ENCODE measurements around the gene EXTL1. TPM values are rescaled to one million over a fixed set of nuclear protein-coding genes. Genes with fewer than 3 reads are reported as not detected.

Gene EXTL1
- total RNA-seq, 1 experiment from 2014 or later = 0.15 TPM

DNA sequence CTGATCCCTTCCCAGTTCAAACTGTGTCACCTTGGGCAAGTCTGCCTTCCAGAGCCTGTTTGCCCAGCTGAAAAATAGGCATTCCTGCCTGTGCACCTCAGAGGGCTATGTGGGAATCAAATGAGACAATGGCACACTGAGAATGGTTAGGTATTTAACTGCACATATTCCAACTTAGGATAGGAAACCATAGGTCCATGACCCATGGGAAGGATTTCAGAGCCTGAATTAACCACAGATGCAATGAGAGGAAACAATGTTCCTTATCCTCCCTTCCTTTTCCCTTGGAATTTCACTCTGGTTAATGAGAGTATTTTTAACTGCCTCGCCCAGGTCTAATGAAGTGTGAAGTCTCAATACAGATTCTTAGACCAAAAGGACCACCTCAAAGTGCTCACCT is 36.4 kb upstream of the EXTL1 start:
- no peaks in the 10 kb centered on the region for H3K4me1 ChIP-seq (ENCODE audit: control insufficient read depth in 1 of 2, insufficient read depth in 2 of 2, low read length in 2 of 2)
- H4K20me1 ChIP-seq (ENCODE audit: insufficient read depth) = no peaks in the 10 kb centered on the region
- H3K4me2 ChIP-seq (ENCODE audit: low read length) = no peak overlapping the region
- POLR2A ChIA-PET = no interaction called here
- no peaks in the 10 kb centered on the region for H3K27me3 ChIP-seq (ENCODE audit: insufficient read depth, low read length)
- no peaks in the 10 kb centered on the region for H3K79me2 ChIP-seq (ENCODE audit: insufficient read depth, low read length)
- no peak overlapping the region for H3K27ac ChIP-seq (ENCODE audit: low read depth, low read length)
- H2AFZ ChIP-seq (ENCODE audit: low read depth, low read length, poor library complexity, severe bottlenecking) = no peak overlapping the region
- H3K9me2 ChIP-seq (ENCODE audit: insufficient read depth) = no peaks in the 10 kb centered on the region
- H3K9ac ChIP-seq (ENCODE audit: low read length) = no peak overlapping the region
- H3K36me3 ChIP-seq (ENCODE audit: control insufficient read depth in 1 of 2, insufficient read depth in 2 of 2, low read length in 2 of 2) = peaks cover 4 to 13% of the 10 kb centered on the region in 2 experiments; a peak in 3 of 4 replicates
- RAD21 ChIA-PET (ENCODE audit: low non-redundant PET in 1 of 2, low total read pairs in 2 of 2, uncharacterized antibody in 2 of 2, unreplicated experiment in 2 of 2) = no interaction called here
- ATAC-seq = no peak
- TF ChIP-seq, protein P1, sequence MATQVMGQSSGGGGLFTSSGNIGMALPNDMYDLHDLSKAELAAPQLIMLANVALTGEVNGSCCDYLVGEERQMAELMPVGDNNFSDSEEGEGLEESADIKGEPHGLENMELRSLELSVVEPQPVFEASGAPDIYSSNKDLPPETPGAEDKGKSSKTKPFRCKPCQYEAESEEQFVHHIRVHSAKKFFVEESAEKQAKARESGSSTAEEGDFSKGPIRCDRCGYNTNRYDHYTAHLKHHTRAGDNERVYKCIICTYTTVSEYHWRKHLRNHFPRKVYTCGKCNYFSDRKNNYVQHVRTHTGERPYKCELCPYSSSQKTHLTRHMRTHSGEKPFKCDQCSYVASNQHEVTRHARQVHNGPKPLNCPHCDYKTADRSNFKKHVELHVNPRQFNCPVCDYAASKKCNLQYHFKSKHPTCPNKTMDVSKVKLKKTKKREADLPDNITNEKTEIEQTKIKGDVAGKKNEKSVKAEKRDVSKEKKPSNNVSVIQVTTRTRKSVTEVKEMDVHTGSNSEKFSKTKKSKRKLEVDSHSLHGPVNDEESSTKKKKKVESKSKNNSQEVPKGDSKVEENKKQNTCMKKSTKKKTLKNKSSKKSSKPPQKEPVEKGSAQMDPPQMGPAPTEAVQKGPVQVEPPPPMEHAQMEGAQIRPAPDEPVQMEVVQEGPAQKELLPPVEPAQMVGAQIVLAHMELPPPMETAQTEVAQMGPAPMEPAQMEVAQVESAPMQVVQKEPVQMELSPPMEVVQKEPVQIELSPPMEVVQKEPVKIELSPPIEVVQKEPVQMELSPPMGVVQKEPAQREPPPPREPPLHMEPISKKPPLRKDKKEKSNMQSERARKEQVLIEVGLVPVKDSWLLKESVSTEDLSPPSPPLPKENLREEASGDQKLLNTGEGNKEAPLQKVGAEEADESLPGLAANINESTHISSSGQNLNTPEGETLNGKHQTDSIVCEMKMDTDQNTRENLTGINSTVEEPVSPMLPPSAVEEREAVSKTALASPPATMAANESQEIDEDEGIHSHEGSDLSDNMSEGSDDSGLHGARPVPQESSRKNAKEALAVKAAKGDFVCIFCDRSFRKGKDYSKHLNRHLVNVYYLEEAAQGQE (IDR thresholded peaks at IDR 0.05; ENCODE audit: low read depth) = no peak
- TF ChIP-seq, protein P2, sequence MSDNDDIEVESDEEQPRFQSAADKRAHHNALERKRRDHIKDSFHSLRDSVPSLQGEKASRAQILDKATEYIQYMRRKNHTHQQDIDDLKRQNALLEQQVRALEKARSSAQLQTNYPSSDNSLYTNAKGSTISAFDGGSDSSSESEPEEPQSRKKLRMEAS (IDR thresholded peaks at IDR 0.05) = no peak
- no peak for TF ChIP-seq YY1 (IDR thresholded peaks at IDR 0.05; ENCODE audit: extremely low read depth, insufficient replicate concordance, low read depth, low read length)
- no peak for TF ChIP-seq EZH2phosphoT487 (IDR thresholded peaks at IDR 0.05; ENCODE audit: borderline replicate concordance)
- TF ChIP-seq SIN3A (IDR thresholded peaks at IDR 0.05; ENCODE audit: low read depth) = no peak
- no peak for TF ChIP-seq FOSL1 (IDR thresholded peaks at IDR 0.05; ENCODE audit: low read depth)
- no peak for TF ChIP-seq CBX3 (IDR thresholded peaks at IDR 0.05; ENCODE audit: low read depth)
- no peak for TF ChIP-seq POLR2A (IDR thresholded peaks at IDR 0.05; ENCODE audit: borderline replicate concordance, extremely low read depth, insufficient read depth, insufficient read length)
- TF ChIP-seq EZH2 (IDR thresholded peaks at IDR 0.05) = no peak
- TF ChIP-seq, protein P3, sequence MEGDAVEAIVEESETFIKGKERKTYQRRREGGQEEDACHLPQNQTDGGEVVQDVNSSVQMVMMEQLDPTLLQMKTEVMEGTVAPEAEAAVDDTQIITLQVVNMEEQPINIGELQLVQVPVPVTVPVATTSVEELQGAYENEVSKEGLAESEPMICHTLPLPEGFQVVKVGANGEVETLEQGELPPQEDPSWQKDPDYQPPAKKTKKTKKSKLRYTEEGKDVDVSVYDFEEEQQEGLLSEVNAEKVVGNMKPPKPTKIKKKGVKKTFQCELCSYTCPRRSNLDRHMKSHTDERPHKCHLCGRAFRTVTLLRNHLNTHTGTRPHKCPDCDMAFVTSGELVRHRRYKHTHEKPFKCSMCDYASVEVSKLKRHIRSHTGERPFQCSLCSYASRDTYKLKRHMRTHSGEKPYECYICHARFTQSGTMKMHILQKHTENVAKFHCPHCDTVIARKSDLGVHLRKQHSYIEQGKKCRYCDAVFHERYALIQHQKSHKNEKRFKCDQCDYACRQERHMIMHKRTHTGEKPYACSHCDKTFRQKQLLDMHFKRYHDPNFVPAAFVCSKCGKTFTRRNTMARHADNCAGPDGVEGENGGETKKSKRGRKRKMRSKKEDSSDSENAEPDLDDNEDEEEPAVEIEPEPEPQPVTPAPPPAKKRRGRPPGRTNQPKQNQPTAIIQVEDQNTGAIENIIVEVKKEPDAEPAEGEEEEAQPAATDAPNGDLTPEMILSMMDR (IDR thresholded peaks at IDR 0.05 in 2 of 3, conservative IDR thresholded peaks at IDR 0.05 in 1 of 3; ENCODE audit: borderline replicate concordance in 1 of 3, insufficient read depth in 1 of 3, low read depth in 2 of 3, low read length in 2 of 3) = no peak
- TF ChIP-seq ZNF274 (IDR thresholded peaks at IDR 0.05; ENCODE audit: low read depth, low read length) = no peak
- no peak for TF ChIP-seq EGR1 (IDR thresholded peaks at IDR 0.05; ENCODE audit: low read depth)
- H3K9me3 ChIP-seq (ENCODE audit: control insufficient read depth in 1 of 2, insufficient read depth in 1 of 2, low read depth in 1 of 2, low read length in 2 of 2) = no peaks in the 10 kb centered on the region
- no peak overlapping the region for H3K4me3 ChIP-seq (replicated peaks in 1 of 2; ENCODE audit: low read depth in 1 of 2, low read length in 2 of 2)
- intact Hi-C loops (cut with micrococcal nuclease) = no loop called here
- CTCF ChIA-PET = no interaction called here
- no TSS peak for BruUV-seq (replicated peaks)
- no peak for DNase-seq (ENCODE audit: low read depth, low spot score)
